SU-DHL-6 (cell line): Measurements from ENCODE around the gene GARIN1A.

Experiments
- H2AFZ ChIP-seq: fragments of 200-600 bp; sonication (generic); 2 replicates; pipeline ENCODE4 v1.6.1; 2014; ENCODE audit warnings: low read depth, mild to moderate bottlenecking, moderate library complexity, mixed read lengths, antibody characterized with exemption, low read length; ENCODE audit not compliant: severe bottlenecking
- H3F3A ChIP-seq: fragments of 200-600 bp; shearing (Covaris generic); 2 replicates; pipeline ENCODE4 v1.6.0; 2016; ENCODE audit warnings: antibody characterized with exemption, mild to moderate bottlenecking; ENCODE audit not compliant: insufficient read depth
- H3K27ac ChIP-seq: fragments of 200-600 bp; sonication (generic); 2 replicates; pipeline ENCODE4 v1.5.1; 2016; ENCODE audit warnings: low read depth, mild to moderate bottlenecking, low read length, moderate library complexity, mixed read lengths
- H3K27me3 ChIP-seq: fragments of 200-600 bp; sonication (generic), shearing (Covaris generic); 2 replicates; pipeline ENCODE4 v1.6.0; 2014; ENCODE audit warnings: mild to moderate bottlenecking, low read length
- H3K36me3 ChIP-seq: fragments of 200-600 bp; sonication (generic); 2 replicates; pipeline ENCODE4 v1.6.1; 2014; ENCODE audit warnings: mild to moderate bottlenecking, low read length, mixed read lengths
- H3K4me2 ChIP-seq: fragments of 300-600, 200-600 bp; shearing (Covaris generic), sonication (generic); 2 replicates; pipeline ENCODE4 v1.6.0; 2014; ENCODE audit warnings: low read length, low read depth, mild to moderate bottlenecking; ENCODE audit not compliant: poor library complexity, severe bottlenecking
- H3K4me3 ChIP-seq: fragments of 200-600 bp; sonication (generic); 2 replicates; pipeline ENCODE4 v1.5.1; 2014; ENCODE audit warnings: antibody characterized with exemption, low read length, mild to moderate bottlenecking, mixed read lengths; ENCODE audit not compliant: insufficient read depth, poor library complexity, severe bottlenecking
- H3K79me2 ChIP-seq: fragments of 200-600 bp; sonication (generic); 2 replicates; pipeline ENCODE4 v1.6.1; 2014; ENCODE audit warnings: mild to moderate bottlenecking, low read length, moderate library complexity; ENCODE audit not compliant: insufficient read depth
- H3K9ac ChIP-seq: fragments of 200-600 bp; sonication (generic); 2 replicates; pipeline ENCODE4 v1.7.0; 2014; ENCODE audit warnings: mild to moderate bottlenecking, low read length
- H3K9me2 ChIP-seq: fragments of 200-600 bp; sonication (generic); replicated peaks from 2 replicates; pipeline ENCODE4 v1.6.1; 2014; ENCODE audit warnings: low read length; ENCODE audit not compliant: insufficient read depth
- H3K9me3 ChIP-seq: fragments of 200-600 bp; sonication (generic); 2 replicates; pipeline ENCODE4 v1.6.1; 2014; ENCODE audit warnings: low read length, mixed read lengths; ENCODE audit not compliant: insufficient read depth
- H4K20me1 ChIP-seq: fragments of 200-600 bp; sonication (generic); 2 replicates; pipeline ENCODE4 v1.6.1; 2014; ENCODE audit warnings: low read depth, mild to moderate bottlenecking, antibody characterized with exemption, low read length, moderate library complexity, mixed read lengths
- EZH2phosphoT487 ChIP-seq: fragments of 200-600 bp; sonication (generic), shearing (Covaris generic); conservative IDR thresholded peaks from 2 replicates; pipeline ENCODE4 v1.6.1; 2018; ENCODE audit warnings: mild to moderate bottlenecking, antibody characterized with exemption, low read length, moderate library complexity, mixed read lengths
- TF ChIP-seq, protein P1 (sequence below): fragments of 200-600 bp; sonication (generic); IDR thresholded peaks from one replicate; pipeline ENCODE4 v1.5.1; 2017; ENCODE audit warnings: antibody characterized with exemption, mild to moderate bottlenecking, low read length, moderate library complexity; ENCODE audit not compliant: insufficient read depth, poor library complexity, severe bottlenecking

Gene GARIN1A

DNA sequence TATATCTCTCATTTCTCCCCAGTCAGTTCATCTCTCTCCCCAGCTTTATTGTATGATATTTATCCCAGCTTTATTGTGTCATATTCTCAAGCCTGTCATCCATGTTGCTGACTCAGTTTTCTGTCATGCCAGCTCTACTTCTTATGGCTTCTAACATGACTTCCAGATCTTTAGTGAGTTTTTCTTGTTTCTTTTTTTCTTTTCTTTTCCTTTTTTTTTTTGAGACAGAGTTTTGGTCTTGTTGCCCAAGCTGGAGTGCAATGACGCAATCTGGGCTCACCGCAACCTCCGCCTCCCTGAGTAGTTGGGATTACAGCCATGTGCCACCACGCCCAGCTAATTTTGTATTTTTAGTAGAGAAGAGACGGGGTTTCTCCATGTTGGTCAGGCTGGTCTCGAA, 38.4 kb downstream of the GARIN1A start:
- H3F3A ChIP-seq = no peaks in the 10 kb centered on the region
- H3K36me3 ChIP-seq = no peaks in the 10 kb centered on the region
- TF ChIP-seq EZH2phosphoT487 = no peak
- TF ChIP-seq, protein P1, sequence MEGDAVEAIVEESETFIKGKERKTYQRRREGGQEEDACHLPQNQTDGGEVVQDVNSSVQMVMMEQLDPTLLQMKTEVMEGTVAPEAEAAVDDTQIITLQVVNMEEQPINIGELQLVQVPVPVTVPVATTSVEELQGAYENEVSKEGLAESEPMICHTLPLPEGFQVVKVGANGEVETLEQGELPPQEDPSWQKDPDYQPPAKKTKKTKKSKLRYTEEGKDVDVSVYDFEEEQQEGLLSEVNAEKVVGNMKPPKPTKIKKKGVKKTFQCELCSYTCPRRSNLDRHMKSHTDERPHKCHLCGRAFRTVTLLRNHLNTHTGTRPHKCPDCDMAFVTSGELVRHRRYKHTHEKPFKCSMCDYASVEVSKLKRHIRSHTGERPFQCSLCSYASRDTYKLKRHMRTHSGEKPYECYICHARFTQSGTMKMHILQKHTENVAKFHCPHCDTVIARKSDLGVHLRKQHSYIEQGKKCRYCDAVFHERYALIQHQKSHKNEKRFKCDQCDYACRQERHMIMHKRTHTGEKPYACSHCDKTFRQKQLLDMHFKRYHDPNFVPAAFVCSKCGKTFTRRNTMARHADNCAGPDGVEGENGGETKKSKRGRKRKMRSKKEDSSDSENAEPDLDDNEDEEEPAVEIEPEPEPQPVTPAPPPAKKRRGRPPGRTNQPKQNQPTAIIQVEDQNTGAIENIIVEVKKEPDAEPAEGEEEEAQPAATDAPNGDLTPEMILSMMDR = no peak
- H3K9ac ChIP-seq = no peak overlapping the region
- no peaks in the 10 kb centered on the region for H4K20me1 ChIP-seq
- no peaks in the 10 kb centered on the region for H3K27me3 ChIP-seq
- H3K9me2 ChIP-seq = no peaks in the 10 kb centered on the region
- no peak overlapping the region for H3K27ac ChIP-seq
- H3K79me2 ChIP-seq = no peaks in the 10 kb centered on the region
- H2AFZ ChIP-seq = no peak overlapping the region
- H3K4me2 ChIP-seq = no peak overlapping the region
- H3K4me3 ChIP-seq = no peak overlapping the region
- no peaks in the 10 kb centered on the region for H3K9me3 ChIP-seq

DNA sequence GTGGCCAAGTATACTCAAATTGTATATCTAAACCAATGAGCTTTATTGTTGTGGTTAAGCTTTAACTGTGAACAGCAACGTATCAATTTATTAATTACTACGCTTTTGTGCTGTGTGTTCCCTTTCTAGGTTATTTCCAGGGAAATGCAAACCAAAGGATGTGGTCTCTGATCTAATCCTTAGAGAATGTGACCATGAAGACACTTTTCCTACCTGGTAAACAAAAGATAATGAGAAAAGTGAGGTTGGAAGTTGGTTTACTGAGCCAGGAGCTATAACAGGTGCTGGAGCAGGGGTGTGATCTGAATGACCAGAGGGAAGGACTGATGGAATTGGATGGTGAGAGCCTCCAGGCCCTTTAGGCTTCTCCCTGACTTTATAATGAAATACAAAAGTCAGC, 41.7 kb downstream of the GARIN1A start:
- Histone ChIP-seq H3K9me3 (no peaks in the 10 kb centered on the region), H3K79me2 (no peaks in the 10 kb centered on the region), H3K27me3 (no peaks in the 10 kb centered on the region), H3K9me2 (no peaks in the 10 kb centered on the region), H3F3A (no peaks in the 10 kb centered on the region), H3K4me3 (no peak overlapping the region), H3K27ac (no peak overlapping the region), H3K4me2 (no peak overlapping the region), H2AFZ (no peak overlapping the region), H3K36me3 (no peaks in the 10 kb centered on the region), H3K9ac (no peak overlapping the region), H4K20me1 (no peaks in the 10 kb centered on the region)
- TF ChIP-seq, protein P1 = no peak
- no peak for TF ChIP-seq EZH2phosphoT487

DNA sequence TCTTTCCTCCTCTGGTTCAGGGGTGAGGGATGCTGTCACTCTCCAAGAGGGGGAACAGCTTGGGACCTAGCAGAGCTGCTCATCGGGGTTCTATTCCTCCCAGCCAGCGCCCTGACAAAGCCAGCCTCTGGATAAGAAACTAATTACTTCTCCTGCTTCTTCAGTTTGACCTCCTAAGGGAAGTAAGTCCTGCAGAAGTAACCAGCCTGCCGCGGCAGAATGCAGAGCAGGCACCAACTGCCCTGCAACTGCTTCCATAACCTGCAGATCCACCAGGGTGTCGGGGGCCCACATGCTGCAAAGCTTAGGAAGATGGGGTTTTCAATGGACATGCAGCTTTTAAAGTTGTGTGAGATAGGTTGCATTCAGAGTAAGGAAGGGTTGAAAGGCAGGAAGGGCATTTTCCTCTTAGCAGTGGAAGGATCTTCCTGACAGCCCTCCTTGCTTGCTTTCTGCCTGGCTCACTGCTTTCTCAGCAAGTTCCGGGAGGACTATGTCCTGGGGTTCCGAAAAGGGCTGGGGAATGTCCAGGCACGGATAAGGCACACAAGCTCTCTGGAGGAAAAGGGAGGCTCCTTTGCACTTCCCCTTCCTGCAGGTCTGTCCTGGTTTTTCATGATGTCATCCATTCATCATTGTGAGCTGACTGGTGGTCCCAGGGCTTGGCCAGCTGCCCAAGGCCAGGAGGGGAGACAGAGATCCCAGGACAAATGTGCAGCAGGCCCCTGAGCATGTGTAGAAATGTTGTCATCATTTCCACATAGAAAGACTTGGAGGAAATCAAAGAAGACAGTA, 42.8 kb downstream of the GARIN1A start:
- Histone ChIP-seq H3K27ac (no peak overlapping the region), H4K20me1 (no peaks in the 10 kb centered on the region), H3F3A (no peaks in the 10 kb centered on the region), H3K9me2 (no peaks in the 10 kb centered on the region), H3K4me2 (no peak overlapping the region), H3K4me3 (no peak overlapping the region), H3K79me2 (no peaks in the 10 kb centered on the region), H3K9me3 (no peaks in the 10 kb centered on the region), H3K9ac (no peak overlapping the region), H2AFZ (no peak overlapping the region), H3K27me3 (no peaks in the 10 kb centered on the region), H3K36me3 (no peaks in the 10 kb centered on the region)
- TF ChIP-seq EZH2phosphoT487 = no peak
- TF ChIP-seq, protein P1 = no peak
